HG03558 (cell line): ENCODE measurements around the gene SULT6B1.

Experiments
- ATAC-seq: cut with Tn5 transposase; IDR thresholded peaks from one replicate; pipeline ENCODE4 v1.9.1; 2021; ENCODE audit warnings: moderate number of reproducible peaks; ENCODE audit not compliant: unreplicated experiment; ENCODE audit errors: extremely low read depth

The SULT6B1 gene

DNA sequence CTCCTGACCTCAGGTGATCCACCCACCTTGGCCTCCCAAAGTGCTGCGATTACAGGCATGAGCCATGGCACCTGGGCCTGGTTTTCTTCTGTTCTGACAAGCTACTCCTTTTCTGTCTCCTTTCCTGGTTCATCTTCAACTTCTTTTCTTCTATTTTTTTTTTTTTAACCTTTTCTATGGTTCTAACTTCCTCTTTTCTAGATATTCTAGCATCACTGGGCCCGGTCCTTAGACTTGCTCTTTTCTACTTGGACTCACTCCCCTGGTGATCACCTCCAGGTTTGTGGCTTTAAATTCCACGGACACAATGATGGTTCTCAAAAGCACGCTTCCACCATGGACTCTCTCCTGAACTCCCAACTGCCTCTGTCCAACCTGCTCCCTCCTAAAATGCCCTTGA is 33.7 kb downstream of the SULT6B1 start:
- ATAC-seq: no peak

GRCh38 chr2:37153224-37153623 is 35.2 kb downstream of the SULT6B1 start:
- ATAC-seq: no peak

GRCh38 chr2:37149626-37150322 is 38.7 kb downstream of the SULT6B1 start:
- ATAC-seq: no peak

DNA sequence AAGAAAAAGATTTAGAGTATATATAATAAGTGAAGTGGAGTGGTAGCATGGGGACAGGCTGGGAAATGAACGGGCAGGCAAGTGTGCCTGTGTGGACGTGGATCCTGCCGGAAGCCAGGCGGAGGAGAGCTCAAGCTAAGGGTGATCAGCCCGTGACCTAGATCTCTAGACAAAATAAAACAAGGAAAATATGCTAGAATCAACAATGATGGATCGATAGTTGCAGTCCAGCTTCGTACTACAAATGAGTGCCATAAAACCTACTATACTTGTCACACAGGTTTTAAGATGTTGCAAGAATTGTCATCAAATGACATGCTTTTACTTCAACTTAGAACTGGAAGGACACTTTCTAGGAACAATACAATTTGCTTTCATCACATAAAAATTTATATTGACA is 40.1 kb downstream of the SULT6B1 start:
- ATAC-seq: no peak

DNA sequence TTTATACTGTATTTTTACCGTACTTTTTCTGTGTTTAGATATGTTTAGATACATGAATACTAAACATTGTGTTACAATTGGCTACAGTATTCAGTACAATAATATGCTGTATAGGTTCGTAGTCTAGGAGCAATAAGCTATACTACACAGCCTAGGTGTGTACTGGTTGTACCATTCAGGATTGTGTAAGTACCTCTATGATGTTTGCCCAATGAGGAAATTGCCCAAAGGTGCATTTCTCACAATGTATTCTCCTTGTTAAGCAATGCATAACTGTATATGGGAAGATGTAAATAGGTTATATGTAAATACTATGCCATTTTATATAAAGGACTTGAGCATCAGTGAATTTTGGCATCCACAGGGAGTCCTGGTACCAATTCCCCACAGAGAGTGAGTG is 42.4 kb downstream of the SULT6B1 start:
- no peak for ATAC-seq

DNA sequence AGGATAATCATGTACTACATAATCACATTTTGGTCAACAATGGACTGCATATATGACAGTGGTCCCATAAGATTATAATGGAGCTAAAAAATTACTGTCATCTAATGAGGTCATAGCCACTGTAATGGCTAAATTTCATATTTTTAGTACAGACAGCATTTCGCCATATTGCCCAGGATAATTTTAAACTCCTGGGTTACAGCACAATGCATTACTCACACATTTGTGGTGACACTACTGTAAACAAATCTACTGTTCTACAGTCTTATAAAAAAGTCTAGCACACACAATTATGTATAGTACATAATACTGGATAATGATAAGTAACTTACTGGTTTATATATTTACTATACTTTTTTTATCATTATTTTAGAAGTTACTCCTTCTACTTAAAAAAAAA is 44.5 kb downstream of the SULT6B1 start:
- no peak for ATAC-seq

GRCh38 chr2:37142546-37142945 is 45.9 kb downstream of the SULT6B1 start:
- no peak for ATAC-seq

DNA sequence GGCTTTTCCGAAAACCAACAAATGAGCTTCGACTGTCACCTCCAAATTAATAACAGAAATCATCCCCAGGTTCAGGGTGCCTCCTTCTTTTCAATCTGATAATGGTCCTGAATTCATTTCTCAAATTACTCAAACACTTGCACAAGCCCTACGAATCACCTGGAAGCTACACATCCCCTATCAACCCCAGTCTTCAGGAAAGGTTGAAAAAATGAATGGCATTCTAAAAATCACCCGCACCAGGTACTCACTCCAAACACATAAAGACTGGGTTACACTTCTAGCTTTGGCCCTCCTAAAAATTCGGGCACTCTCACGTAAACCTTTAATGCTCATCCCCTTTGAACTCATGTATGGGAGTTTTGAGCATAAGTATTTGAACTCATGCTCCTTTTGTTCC is 55.6 kb downstream of the SULT6B1 start:
- ATAC-seq: no peak

DNA sequence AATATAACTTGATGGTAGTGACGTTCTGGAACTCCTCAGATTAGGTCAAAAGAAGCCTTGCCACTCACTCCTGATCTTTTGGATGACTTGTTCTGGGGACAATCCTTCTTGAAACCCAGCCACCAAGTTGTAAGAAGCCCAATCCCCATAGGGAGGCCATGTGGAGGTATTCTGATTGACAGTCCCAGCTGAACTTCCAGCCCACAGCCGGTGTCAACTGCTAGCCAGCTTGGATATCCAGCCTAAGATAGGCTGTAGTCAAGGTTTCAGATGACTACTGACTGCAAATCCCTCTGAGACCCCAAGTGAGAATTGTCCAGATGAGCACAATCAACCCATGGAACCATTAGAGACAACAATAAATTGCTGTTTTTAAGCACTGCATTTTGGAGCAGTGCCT is 63.1 kb downstream of the SULT6B1 start:
- no peak for ATAC-seq

GRCh38 chr2:37119157-37119556 is 69.3 kb downstream of the SULT6B1 start:
- ATAC-seq: no peak
